ENCODE results near the gene ZSCAN2. TPM values are rescaled to one million over a fixed set of nuclear protein-coding genes. Genes with fewer than 3 reads are reported as not detected.
"Not testable (repeated sequence)": the region's sequence is repeated elsewhere in the genome, so short reads cannot be mapped to it uniquely, and the experiment has no call there.

Gene ZSCAN2
- total RNA-seq, 2 donors from 2014 or later = 5.4 to 8.2 TPM

GRCh38 chr15:84624359-84624758 lies 23.6 kb downstream of the ZSCAN2 start:
- ATAC-seq = no peak
- intact Hi-C loops (cut with DNase I, micrococcal nuclease) = no loop called here
- DNase-seq = no peak

GRCh38 chr15:84625123-84625522 lies 24.3 kb downstream of the ZSCAN2 start:
- ATAC-seq (no peak), DNase-seq (no peak)
- intact Hi-C loops (cut with DNase I, micrococcal nuclease) = no loop called here

DNA sequence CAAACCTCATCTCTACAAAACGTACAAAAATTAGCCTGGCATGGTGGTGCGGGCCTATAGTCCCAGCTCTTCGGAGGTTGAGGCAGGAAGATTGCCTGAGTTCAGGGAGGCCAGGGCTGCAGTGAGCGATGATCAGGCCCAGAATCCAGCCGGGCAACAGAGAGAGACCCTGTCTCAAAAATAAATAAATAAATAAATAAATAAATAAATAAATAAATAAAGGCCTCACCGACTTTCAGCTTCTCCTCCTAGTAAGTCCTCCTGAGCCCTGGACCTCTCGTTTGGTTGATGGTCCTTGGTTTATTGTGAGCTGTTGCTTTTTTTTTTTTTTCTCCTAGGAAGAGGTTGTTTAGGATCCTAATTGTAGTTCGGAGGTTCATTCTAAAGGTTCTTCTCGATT lies 28.2 kb downstream of the ZSCAN2 start:
- no peak for DNase-seq
- no peak for ATAC-seq
- intact Hi-C loops (cut with DNase I, micrococcal nuclease) = no loop called here

DNA sequence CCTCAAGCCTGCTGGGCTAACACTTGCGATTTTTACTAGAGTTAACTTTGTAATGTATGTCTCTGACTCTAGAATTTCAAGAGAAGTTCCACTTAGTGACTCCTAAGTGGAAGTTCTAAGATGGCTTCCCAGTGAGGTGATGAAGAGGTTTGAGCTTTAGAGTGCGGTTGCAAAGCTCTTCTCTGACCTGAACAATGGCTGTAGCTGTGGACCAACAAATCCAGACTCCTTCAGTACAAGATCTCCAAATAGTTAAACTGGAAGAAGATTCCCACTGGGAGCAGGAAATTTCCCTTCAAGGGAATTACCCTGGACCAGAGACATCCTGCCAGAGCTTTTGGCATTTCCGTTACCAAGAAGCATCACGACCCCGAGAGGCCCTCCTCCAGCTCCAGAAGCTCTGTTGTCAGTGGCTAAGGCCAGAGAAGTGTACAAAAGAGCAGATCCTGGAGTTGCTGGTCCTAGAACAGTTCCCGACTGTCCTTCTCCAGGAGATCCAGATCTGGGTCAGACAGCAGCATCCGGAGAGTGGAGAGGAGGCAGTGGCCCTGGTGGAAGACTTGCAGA lies 31.0 kb downstream of the ZSCAN2 start:
- DNase-seq = no peak
- ATAC-seq = no peak
- intact Hi-C loops (cut with DNase I, micrococcal nuclease) = no loop called here

GRCh38 chr15:84633311-84634227 lies 32.8 kb downstream of the ZSCAN2 start:
- intact Hi-C loops (cut with DNase I, micrococcal nuclease) = no loop called here

GRCh38 chr15:84634228-84634837 lies 33.5 kb downstream of the ZSCAN2 start:
- no peak for ATAC-seq

More at GRCh38 chr15:84633311-84634227, 32.8 kb downstream of the ZSCAN2 start:
- DNase-seq (peak; percentile 67 to 82), ATAC-seq (peak; percentile 79)

DNA sequence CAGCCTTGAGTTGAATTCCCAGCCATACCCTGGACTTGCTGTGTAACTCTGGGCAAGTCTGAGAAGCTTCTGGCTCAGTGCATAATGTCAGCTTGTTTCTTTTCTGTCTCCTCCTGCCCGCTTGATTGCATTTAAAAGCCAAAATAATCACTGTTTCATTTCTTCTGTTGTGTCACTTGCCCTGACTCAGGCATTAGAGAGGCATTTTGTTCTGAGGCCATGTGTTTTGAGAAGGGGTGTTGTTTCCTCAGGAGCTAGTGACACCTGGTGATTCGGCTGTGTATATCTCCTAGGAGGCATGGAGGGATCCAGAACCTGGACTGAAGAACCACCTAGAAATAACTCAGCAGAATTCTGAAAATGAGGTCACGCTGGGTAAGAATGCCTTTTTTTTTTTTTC lies 37.3 kb downstream of the ZSCAN2 start:
- ATAC-seq = no peak
- intact Hi-C loops (cut with DNase I, micrococcal nuclease) = no loop called here
- no peak for DNase-seq

More at GRCh38 chr15:84634228-84634837, 33.5 kb downstream of the ZSCAN2 start:
- intact Hi-C loops (cut with DNase I, micrococcal nuclease) = no loop called here
- no peak for DNase-seq

DNA sequence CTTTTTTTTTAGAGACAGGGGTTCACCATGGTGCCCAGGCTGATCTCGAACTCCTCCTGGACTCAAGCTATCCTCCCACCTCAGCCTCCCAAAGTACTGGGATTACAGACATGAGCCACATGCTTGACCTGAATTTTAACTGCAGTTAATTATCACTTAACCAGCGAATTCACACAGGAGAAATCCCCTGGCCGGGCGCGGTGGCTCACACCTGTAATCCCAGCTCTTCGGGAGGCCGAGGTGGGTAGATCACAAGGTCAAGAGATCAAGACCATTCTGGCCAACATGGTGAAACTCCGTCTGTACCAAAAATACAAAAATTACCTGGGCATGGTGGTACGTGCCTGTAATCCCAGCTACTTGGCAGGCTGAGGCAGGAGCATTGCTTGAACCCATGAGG lies 41.1 kb downstream of the ZSCAN2 start:
- DNase-seq; ATAC-seq; intact Hi-C loops (cut with DNase I, micrococcal nuclease): not testable (repeated sequence)

DNA sequence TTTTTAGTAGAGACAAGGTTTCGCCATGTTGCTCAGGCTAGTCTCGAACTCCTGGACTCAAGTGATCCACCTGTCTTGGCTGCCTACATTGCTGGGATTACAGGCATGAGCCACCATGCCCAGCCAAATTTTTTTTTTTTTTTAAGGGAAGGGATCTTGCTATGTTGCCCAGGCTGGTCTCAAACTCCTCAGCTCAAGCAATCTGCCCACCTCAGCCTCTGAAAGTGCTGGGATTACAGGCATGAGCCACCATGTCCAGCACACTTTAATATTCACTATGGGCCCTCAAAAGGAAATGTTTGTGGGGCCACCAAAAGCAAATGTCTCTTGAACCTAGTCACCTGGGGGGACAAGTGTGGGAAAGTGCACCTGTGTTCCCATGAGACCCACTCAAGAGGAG lies 41.8 kb downstream of the ZSCAN2 start:
- DNase-seq; ATAC-seq; intact Hi-C loops (cut with DNase I, micrococcal nuclease): not testable (repeated sequence)

DNA sequence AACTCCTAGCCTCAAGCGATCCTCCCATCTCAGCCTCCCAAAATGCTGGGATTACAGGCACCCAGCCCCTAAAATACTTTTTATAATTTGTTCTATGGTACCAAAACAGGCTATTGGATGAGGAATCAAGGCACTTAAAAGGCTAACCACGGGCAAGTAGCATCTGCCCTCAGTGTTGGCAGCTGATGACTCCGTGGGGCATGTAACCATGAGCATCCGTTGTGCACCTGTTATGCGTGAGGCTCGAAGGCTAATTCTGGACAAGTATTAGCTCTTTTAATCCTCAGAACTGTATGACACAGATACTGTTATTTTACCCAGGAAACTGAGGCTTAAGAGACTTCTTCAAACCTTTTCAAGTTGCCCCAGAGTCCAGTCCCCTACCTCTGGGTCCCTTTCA lies 43.0 kb downstream of the ZSCAN2 start:
- intact Hi-C loops (cut with DNase I, micrococcal nuclease) = no loop called here
- DNase-seq = no peak
- no peak for ATAC-seq

DNA sequence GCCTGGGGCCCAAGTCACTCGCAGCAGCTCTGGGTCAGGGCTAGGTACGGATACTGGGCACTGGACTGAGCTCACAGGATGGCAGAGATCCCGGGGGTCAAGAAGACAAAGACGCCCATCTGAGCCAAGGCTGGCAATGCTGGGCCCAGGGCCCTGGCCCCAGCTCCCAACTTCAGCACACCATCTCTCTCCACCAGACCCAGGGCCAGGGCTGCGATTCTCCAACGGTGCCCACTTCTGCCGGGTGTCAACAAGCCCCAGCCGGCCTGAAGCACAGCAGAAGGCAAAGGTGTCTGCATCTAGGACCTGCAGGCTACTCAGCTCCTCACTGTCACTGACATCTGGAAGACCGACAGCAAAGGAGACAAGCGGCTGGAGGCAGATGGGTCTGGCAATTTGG lies 44.7 kb downstream of the ZSCAN2 start:
- peak; percentile 12 for ATAC-seq
- intact Hi-C loops (cut with DNase I, micrococcal nuclease) = no loop called here
- DNase-seq = no peak

GRCh38 chr15:84645997-84646396 lies 45.2 kb downstream of the ZSCAN2 start:
- intact Hi-C loops (cut with DNase I, micrococcal nuclease) = no loop called here
- no peak for DNase-seq
- ATAC-seq = no peak

DNA sequence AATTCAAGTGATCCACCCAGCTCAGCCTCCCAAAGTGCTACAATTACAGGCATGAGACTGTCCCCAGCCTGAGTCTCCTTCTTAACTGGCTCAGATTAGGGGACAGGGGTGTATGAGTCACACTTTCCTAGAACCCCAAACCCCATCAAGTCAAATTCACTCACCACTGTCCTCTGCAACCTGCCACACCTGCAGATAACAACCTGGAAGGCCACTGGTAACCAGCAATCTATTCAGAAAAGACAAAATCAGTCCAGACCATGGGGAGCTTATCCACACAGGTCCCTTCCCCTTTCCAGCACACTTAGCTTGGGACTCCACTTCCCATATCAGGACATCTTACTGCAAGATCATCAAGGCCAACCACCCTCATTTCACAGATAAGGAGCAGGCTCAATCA lies 46.9 kb downstream of the ZSCAN2 start:
- ATAC-seq = no peak
- intact Hi-C loops (cut with DNase I, micrococcal nuclease) = no loop called here
- DNase-seq = no peak

DNA sequence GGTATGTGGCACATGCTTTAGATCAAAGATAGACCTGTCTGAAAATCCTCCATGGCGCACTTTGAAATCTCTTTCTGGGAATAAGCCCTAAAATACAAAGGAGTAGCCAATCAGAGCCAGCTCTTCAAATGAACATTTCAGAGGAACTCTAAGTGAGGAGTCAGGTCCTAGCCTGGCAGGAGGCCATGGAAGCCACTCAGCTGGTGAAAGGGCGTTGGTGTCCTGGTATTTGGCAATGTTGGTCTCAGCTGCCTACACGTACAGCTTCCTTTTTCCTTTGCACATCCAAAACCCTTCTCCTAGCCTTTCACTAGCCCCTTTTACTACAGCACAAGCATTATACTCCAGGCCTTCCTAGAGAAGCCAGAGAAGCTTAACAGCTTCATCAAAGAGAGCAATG lies 47.7 kb downstream of the ZSCAN2 start:
- intact Hi-C loops (cut with DNase I, micrococcal nuclease) = no loop called here
- no peak for DNase-seq
- ATAC-seq = no peak

GRCh38 chr15:84649706-84650105 lies 48.9 kb downstream of the ZSCAN2 start:
- intact Hi-C loops (cut with DNase I, micrococcal nuclease) = loop anchor here (10.0 kb wide), 2 partner anchors 55 to 1085 kb away; no protein-coding TSS in a partner anchor

GRCh38 chr15:84653584-84653909 lies 52.7 kb downstream of the ZSCAN2 start:
- DNase-seq (no peak), ATAC-seq (no peak)
- intact Hi-C loops (cut with DNase I, micrococcal nuclease) = loop anchor here (10.0 kb wide), 2 partner anchors 59 to 1081 kb away; no protein-coding TSS in a partner anchor

More at GRCh38 chr15:84649706-84650105, 48.9 kb downstream of the ZSCAN2 start:
- DNase-seq = no peak
- no peak for ATAC-seq

- peak; percentile 89 for ATAC-seq
- DNase-seq = peak; percentile 96 to 98
- intact Hi-C loops (cut with DNase I, micrococcal nuclease) = loop anchor here (10.0 kb wide), 2 partner anchors 59 to 1081 kb away; no protein-coding TSS in a partner anchor
Observed at GRCh38 chr15:84653910-84654688, 53.3 kb downstream of the ZSCAN2 start, which contains the start of gene WDR73. WDR73 (minus strand) TSS chr15:84654283; CDS start chr15:84654274, 9 bp downstream.

GRCh38 chr15:84654689-84655453 lies 54.1 kb downstream of the ZSCAN2 start:
- intact Hi-C loops (cut with DNase I, micrococcal nuclease) = loop anchor here (10.0 kb wide), 2 partner anchors 60 to 1080 kb away; no protein-coding TSS in a partner anchor
- peak; percentile 65 for ATAC-seq
- peak; percentile 84 to 88 for DNase-seq
